Measurements from ENCODE around the gene CDCA4.
"Not testable (repeated sequence)": the region's sequence is repeated elsewhere in the genome, so short reads cannot be mapped to it uniquely, and the experiment has no call there.

The CDCA4 gene

DNA sequence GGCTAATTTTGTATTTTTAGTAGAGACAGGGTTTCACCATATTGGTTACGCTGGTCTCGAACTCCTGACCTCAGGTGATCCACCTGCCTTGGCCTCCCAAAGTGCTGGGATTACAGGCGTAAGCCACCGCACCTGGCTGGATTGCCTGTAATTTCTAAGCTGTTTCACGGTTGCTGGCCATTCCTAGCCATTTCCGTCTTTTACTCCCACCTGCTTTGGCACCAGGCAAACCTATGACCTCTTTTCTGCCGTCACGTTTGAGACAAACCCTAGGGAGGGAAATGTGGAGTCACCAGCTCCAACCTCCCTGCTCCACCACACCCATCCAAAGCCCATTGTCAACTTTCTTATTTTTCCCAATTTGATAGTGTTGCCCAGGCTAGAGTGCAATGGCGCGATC is 43.1 kb upstream of the CDCA4 start:
- Histone ChIP-seq H3F3A (ENCODE audit: control insufficient read depth, insufficient read depth) (no peaks in the 10 kb centered on the region; the same call in 1 of the 2 replicates), H3K4me2 (ENCODE audit: low read length) (peak overlapping the region; percentile 84), H3K79me2 (ENCODE audit: control insufficient read depth, low read length) (peaks cover 16% of the 10 kb centered on the region), H4K20me1 (ENCODE audit: control insufficient read depth, insufficient read depth, low read depth, low read length) (no peaks in the 10 kb centered on the region), H3K27me3 (ENCODE audit: control insufficient read depth, low read length) (peaks cover 15% of the 10 kb centered on the region), H3K27ac (ENCODE audit: low read depth, low read length) (0 out of 2 replicates have a peak overlapping the region, but pooled peaks have one; percentile 64), H3K4me1 (ENCODE audit: control insufficient read depth, low read length) (peaks cover 73% of the 10 kb centered on the region), H3K36me3 (ENCODE audit: control insufficient read depth, low read length) (no peaks in the 10 kb centered on the region), H3K4me3 (ENCODE audit: low read length) (peak overlapping the region; percentile 82), H3K9me3 (ENCODE audit: control insufficient read depth, insufficient read depth, low read length) (no peaks in the 10 kb centered on the region), H3K9me2 (replicated peaks; ENCODE audit: control insufficient read depth, low read length) (no peaks in the 10 kb centered on the region)
- TF ChIP-seq CTCF (IDR thresholded peaks at IDR 0.05; ENCODE audit: low read depth, low read length, poor library complexity, severe bottlenecking), result no peak
- TF ChIP-seq EZH2phosphoT487 (IDR thresholded peaks at IDR 0.05; ENCODE audit: borderline replicate concordance, low read length), result no peak

- H3K27ac ChIP-seq (ENCODE audit: low read depth, low read length), result not testable (repeated sequence)
These were observed 42.6 kb upstream of the CDCA4 start for GRCh38 chr14:105063506-105063905.

DNA sequence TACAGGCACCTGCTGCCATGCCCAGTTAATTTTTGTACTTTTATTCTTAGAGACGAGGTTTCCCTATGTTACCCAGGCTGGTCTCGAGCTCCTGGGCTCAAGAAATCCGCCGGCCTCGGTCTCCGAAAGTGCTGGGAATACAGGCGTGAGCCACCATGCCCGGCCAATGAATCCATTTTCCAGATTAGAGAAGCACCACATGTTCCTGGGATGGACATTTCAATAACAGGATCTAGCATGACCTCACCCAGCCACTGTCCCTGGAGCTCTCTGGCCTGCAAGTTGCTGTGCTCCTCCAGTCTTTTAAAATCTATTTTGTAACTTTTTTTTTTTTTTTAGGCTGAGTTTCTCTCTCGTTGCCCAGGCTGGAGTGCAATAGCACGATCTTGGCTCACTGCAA is 42.2 kb upstream of the CDCA4 start:
- Histone ChIP-seq H3K4me3 (ENCODE audit: low read length) (no peak overlapping the region), H3K79me2 (ENCODE audit: control insufficient read depth, low read length) (peaks cover 16% of the 10 kb centered on the region), H3K4me2 (ENCODE audit: low read length) (peak overlapping the region; percentile 6; the same call in 1 of the 2 replicates), H3K27ac (ENCODE audit: low read depth, low read length) (no peak overlapping the region), H3F3A (ENCODE audit: control insufficient read depth, insufficient read depth) (no peaks in the 10 kb centered on the region; the same call in 1 of the 2 replicates), H3K9me3 (ENCODE audit: control insufficient read depth, insufficient read depth, low read length) (no peaks in the 10 kb centered on the region), H3K36me3 (ENCODE audit: control insufficient read depth, low read length) (no peaks in the 10 kb centered on the region), H3K9me2 (replicated peaks; ENCODE audit: control insufficient read depth, low read length) (no peaks in the 10 kb centered on the region), H3K4me1 (ENCODE audit: control insufficient read depth, low read length) (peaks cover 73% of the 10 kb centered on the region), H3K27me3 (ENCODE audit: control insufficient read depth, low read length) (peaks cover 10% of the 10 kb centered on the region), H4K20me1 (ENCODE audit: control insufficient read depth, insufficient read depth, low read depth, low read length) (no peaks in the 10 kb centered on the region)
- TF ChIP-seq EZH2phosphoT487 (IDR thresholded peaks at IDR 0.05; ENCODE audit: borderline replicate concordance, low read length), result no peak
- TF ChIP-seq CTCF (IDR thresholded peaks at IDR 0.05; ENCODE audit: low read depth, low read length, poor library complexity, severe bottlenecking), result no peak

More at GRCh38 chr14:105063506-105063905, 42.6 kb upstream of the CDCA4 start:
- H3K27me3 ChIP-seq (ENCODE audit: control insufficient read depth, low read length), result peaks cover 10% of the 10 kb centered on the region
- not testable (repeated sequence) for H3K9me3 ChIP-seq (ENCODE audit: control insufficient read depth, insufficient read depth, low read length); H4K20me1 ChIP-seq (ENCODE audit: control insufficient read depth, insufficient read depth, low read depth, low read length); H3F3A ChIP-seq (ENCODE audit: control insufficient read depth, insufficient read depth); H3K36me3 ChIP-seq (ENCODE audit: control insufficient read depth, low read length); H3K9me2 ChIP-seq (replicated peaks; ENCODE audit: control insufficient read depth, low read length); H3K4me3 ChIP-seq (ENCODE audit: low read length)
- H3K4me2 ChIP-seq (ENCODE audit: low read length), result peak overlapping the region; percentile 84
- H3K4me1 ChIP-seq (ENCODE audit: control insufficient read depth, low read length), result peaks cover 73% of the 10 kb centered on the region
- H3K79me2 ChIP-seq (ENCODE audit: control insufficient read depth, low read length), result peaks cover 16% of the 10 kb centered on the region

DNA sequence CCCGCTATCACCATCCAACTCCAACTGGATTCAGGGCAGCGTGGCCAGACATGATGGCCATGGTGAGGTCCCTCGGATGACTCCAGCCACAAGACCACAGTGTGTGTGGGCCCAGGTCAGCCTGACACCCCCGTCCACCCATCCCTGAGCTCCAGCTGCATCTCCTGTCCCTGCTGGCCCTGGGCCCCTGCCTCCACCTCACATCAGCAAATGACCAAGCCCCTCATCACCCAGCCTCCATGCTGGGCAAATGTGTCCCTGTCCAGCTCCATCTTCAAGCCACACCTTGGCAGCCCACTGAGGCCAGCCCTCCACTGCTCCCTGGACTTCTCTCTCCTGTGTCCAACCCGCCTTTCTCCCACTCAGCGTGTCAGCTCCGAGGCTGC is 41.2 kb upstream of the CDCA4 start:
- Histone ChIP-seq H3K79me2 (ENCODE audit: control insufficient read depth, low read length) (peaks cover 16% of the 10 kb centered on the region), H3K4me1 (ENCODE audit: control insufficient read depth, low read length) (peaks cover 73% of the 10 kb centered on the region), H3K27me3 (ENCODE audit: control insufficient read depth, low read length) (peaks cover 10% of the 10 kb centered on the region), H3K9me2 (replicated peaks; ENCODE audit: control insufficient read depth, low read length) (no peaks in the 10 kb centered on the region), H3K9me3 (ENCODE audit: control insufficient read depth, insufficient read depth, low read length) (no peaks in the 10 kb centered on the region), H3K36me3 (ENCODE audit: control insufficient read depth, low read length) (no peaks in the 10 kb centered on the region), H3K4me3 (ENCODE audit: low read length) (peak overlapping the region; percentile 54), H3F3A (ENCODE audit: control insufficient read depth, insufficient read depth) (no peaks in the 10 kb centered on the region; the same call in 1 of the 2 replicates), H4K20me1 (ENCODE audit: control insufficient read depth, insufficient read depth, low read depth, low read length) (no peaks in the 10 kb centered on the region), H3K4me2 (ENCODE audit: low read length) (peak overlapping the region; percentile 70), H3K27ac (ENCODE audit: low read depth, low read length) (0 out of 2 replicates have a peak overlapping the region, but pooled peaks have one; percentile 3)
- TF ChIP-seq CTCF (IDR thresholded peaks at IDR 0.05; ENCODE audit: low read depth, low read length, poor library complexity, severe bottlenecking) (no peak), EZH2phosphoT487 (IDR thresholded peaks at IDR 0.05; ENCODE audit: borderline replicate concordance, low read length) (no peak)
